ENCODE data around the gene EFNA1.
"Not testable (repeated sequence)": the region's sequence is repeated elsewhere in the genome, so short reads cannot be mapped to it uniquely, and the experiment has no call there.

The EFNA1 gene

GRCh38 chr1:155106862-155107261, 20.8 kb upstream of the EFNA1 start:
- no peaks in the 10 kb centered on the region for H3K9me3 Mint-ChIP-seq
- H3K27ac Mint-ChIP-seq: no peak overlapping the region
- no peaks in the 10 kb centered on the region for H3K4me1 Mint-ChIP-seq (ENCODE audit: low read depth)
- H3K4me3 Mint-ChIP-seq: no peak overlapping the region
- DNase-seq (ENCODE audit: low spot score): no peak
- peaks cover 6% of the 10 kb centered on the region for H3K27me3 Mint-ChIP-seq (ENCODE audit: low read depth)
- H3K36me3 Mint-ChIP-seq (ENCODE audit: low read depth): no peaks in the 10 kb centered on the region

- no peaks in the 10 kb centered on the region for H3K9me3 Mint-ChIP-seq
- peaks cover 6% of the 10 kb centered on the region for H3K27me3 Mint-ChIP-seq (ENCODE audit: low read depth)
- DNase-seq (ENCODE audit: low spot score): no peak
- H3K36me3 Mint-ChIP-seq (ENCODE audit: low read depth): no peaks in the 10 kb centered on the region
- H3K27ac Mint-ChIP-seq: no peak overlapping the region
- no peaks in the 10 kb centered on the region for H3K4me1 Mint-ChIP-seq (ENCODE audit: low read depth)
- no peak overlapping the region for H3K4me3 Mint-ChIP-seq
Measured at GRCh38 chr1:155107309-155108264, 20.1 kb upstream of the EFNA1 start.

- no peak for DNase-seq (ENCODE audit: low spot score)
- no peak overlapping the region for H3K27ac Mint-ChIP-seq
- H3K9me3 Mint-ChIP-seq: no peaks in the 10 kb centered on the region
- no peak overlapping the region for H3K4me3 Mint-ChIP-seq
- no peaks in the 10 kb centered on the region for H3K4me1 Mint-ChIP-seq (ENCODE audit: low read depth)
- peaks cover 6% of the 10 kb centered on the region for H3K27me3 Mint-ChIP-seq (ENCODE audit: low read depth)
- H3K36me3 Mint-ChIP-seq (ENCODE audit: low read depth): no peaks in the 10 kb centered on the region
Measured at GRCh38 chr1:155108296-155108695, 19.4 kb upstream of the EFNA1 start.

- Mint-ChIP-seq H3K36me3 (ENCODE audit: low read depth) (no peaks in the 10 kb centered on the region), H3K27ac (no peak overlapping the region), H3K4me1 (ENCODE audit: low read depth) (no peaks in the 10 kb centered on the region), H3K9me3 (no peaks in the 10 kb centered on the region), H3K4me3 (no peak overlapping the region), H3K27me3 (ENCODE audit: low read depth) (peaks cover 8% of the 10 kb centered on the region)
- DNase-seq (ENCODE audit: low spot score): no peak
Measured at GRCh38 chr1:155110381-155110780, 17.3 kb upstream of the EFNA1 start.

- no peaks in the 10 kb centered on the region for H3K36me3 Mint-ChIP-seq (ENCODE audit: low read depth)
- DNase-seq (ENCODE audit: low spot score): no peak
- H3K4me1 Mint-ChIP-seq (ENCODE audit: low read depth): no peaks in the 10 kb centered on the region
- no peak overlapping the region for H3K4me3 Mint-ChIP-seq
- H3K9me3 Mint-ChIP-seq: no peaks in the 10 kb centered on the region
- H3K27ac Mint-ChIP-seq: no peak overlapping the region
- peaks cover 5% of the 10 kb centered on the region for H3K27me3 Mint-ChIP-seq (ENCODE audit: low read depth)
Measured at GRCh38 chr1:155110826-155111225, 16.9 kb upstream of the EFNA1 start.

GRCh38 chr1:155113450-155113980, 14.2 kb upstream of the EFNA1 start:
- Mint-ChIP-seq H3K36me3 (ENCODE audit: low read depth) (no peaks in the 10 kb centered on the region), H3K27ac (no peak overlapping the region), H3K4me3 (no peak overlapping the region), H3K9me3 (no peaks in the 10 kb centered on the region), H3K4me1 (ENCODE audit: low read depth) (no peaks in the 10 kb centered on the region), H3K27me3 (ENCODE audit: low read depth) (peaks cover 10% of the 10 kb centered on the region)
- DNase-seq (ENCODE audit: low spot score): no peak

- no peak for DNase-seq (ENCODE audit: low spot score)
- H3K4me3 Mint-ChIP-seq: no peak overlapping the region
- H3K4me1 Mint-ChIP-seq (ENCODE audit: low read depth): no peaks in the 10 kb centered on the region
- no peaks in the 10 kb centered on the region for H3K9me3 Mint-ChIP-seq
- H3K36me3 Mint-ChIP-seq (ENCODE audit: low read depth): no peaks in the 10 kb centered on the region
- H3K27ac Mint-ChIP-seq: no peak overlapping the region
- H3K27me3 Mint-ChIP-seq (ENCODE audit: low read depth): peaks cover 16% of the 10 kb centered on the region
Measured at GRCh38 chr1:155116113-155116764, 11.4 kb upstream of the EFNA1 start.

GRCh38 chr1:155117610-155118009, 10.1 kb upstream of the EFNA1 start:
- H3K27ac Mint-ChIP-seq: no peak overlapping the region
- H3K9me3 Mint-ChIP-seq: no peaks in the 10 kb centered on the region
- DNase-seq (ENCODE audit: low spot score): no peak
- H3K4me3 Mint-ChIP-seq: no peak overlapping the region
- H3K4me1 Mint-ChIP-seq (ENCODE audit: low read depth): no peaks in the 10 kb centered on the region
- peaks cover 23% of the 10 kb centered on the region for H3K27me3 Mint-ChIP-seq (ENCODE audit: low read depth)
- no peaks in the 10 kb centered on the region for H3K36me3 Mint-ChIP-seq (ENCODE audit: low read depth)

- not testable (repeated sequence) for H3K4me1 Mint-ChIP-seq (ENCODE audit: low read depth); H3K27ac Mint-ChIP-seq; H3K9me3 Mint-ChIP-seq; DNase-seq (ENCODE audit: low spot score); H3K4me3 Mint-ChIP-seq; H3K36me3 Mint-ChIP-seq (ENCODE audit: low read depth)
- peaks cover 24% of the 10 kb centered on the region for H3K27me3 Mint-ChIP-seq (ENCODE audit: low read depth)
Measured at GRCh38 chr1:155118090-155118489, 9.6 kb upstream of the EFNA1 start.

- H3K4me3 Mint-ChIP-seq: no peak overlapping the region
- no peaks in the 10 kb centered on the region for H3K36me3 Mint-ChIP-seq (ENCODE audit: low read depth)
- H3K27me3 Mint-ChIP-seq (ENCODE audit: low read depth): peaks cover 37% of the 10 kb centered on the region
Measured at GRCh38 chr1:155120253-155120652, 7.4 kb upstream of the EFNA1 start.

GRCh38 chr1:155121249-155121648, 6.4 kb upstream of the EFNA1 start:
- H3K27ac Mint-ChIP-seq: no peak overlapping the region
- H3K27me3 Mint-ChIP-seq (ENCODE audit: low read depth): peaks cover 39% of the 10 kb centered on the region
- H3K4me1 Mint-ChIP-seq (ENCODE audit: low read depth): no peaks in the 10 kb centered on the region
- H3K4me3 Mint-ChIP-seq: no peak overlapping the region
- H3K36me3 Mint-ChIP-seq (ENCODE audit: low read depth): no peaks in the 10 kb centered on the region
- DNase-seq (ENCODE audit: low spot score): no peak
- H3K9me3 Mint-ChIP-seq: no peaks in the 10 kb centered on the region

More at GRCh38 chr1:155120253-155120652, 7.4 kb upstream of the EFNA1 start:
- Mint-ChIP-seq H3K9me3 (no peaks in the 10 kb centered on the region), H3K27ac (no peak overlapping the region), H3K4me1 (ENCODE audit: low read depth) (no peaks in the 10 kb centered on the region)
- DNase-seq (ENCODE audit: low spot score): no peak

GRCh38 chr1:155122308-155122707, 5.4 kb upstream of the EFNA1 start:
- peaks cover 6% of the 10 kb centered on the region for H3K4me1 Mint-ChIP-seq (ENCODE audit: low read depth)
- H3K36me3 Mint-ChIP-seq (ENCODE audit: low read depth): no peaks in the 10 kb centered on the region
- no peak overlapping the region for H3K27ac Mint-ChIP-seq
- no peak overlapping the region for H3K4me3 Mint-ChIP-seq
- H3K27me3 Mint-ChIP-seq (ENCODE audit: low read depth): peaks cover 47% of the 10 kb centered on the region
- DNase-seq (ENCODE audit: low spot score): no peak
- H3K9me3 Mint-ChIP-seq: no peaks in the 10 kb centered on the region

- Mint-ChIP-seq H3K4me3 (no peak overlapping the region), H3K9me3 (no peaks in the 10 kb centered on the region), H3K4me1 (ENCODE audit: low read depth) (peaks cover 15% of the 10 kb centered on the region), H3K27ac (no peak overlapping the region), H3K27me3 (ENCODE audit: low read depth) (peaks cover 60% of the 10 kb centered on the region), H3K36me3 (ENCODE audit: low read depth) (no peaks in the 10 kb centered on the region)
- no peak for DNase-seq (ENCODE audit: low spot score)
Measured at GRCh38 chr1:155123801-155124200, 3.9 kb upstream of the EFNA1 start.
